ENCODE data around the gene GRIN2C. TPM values are rescaled to one million over a fixed set of nuclear protein-coding genes. Genes with fewer than 3 reads are reported as not detected.

The GRIN2C gene
- total and polyA plus RNA-seq, 9 of the 15 experiments (the other 6 are each of a cell fraction or from before 2014, with no cell fraction given): under 0.01 to 0.33 (median 0.10) TPM; not detected in 2

GRCh38 chr17:74873874-74874614 lies 14.4 kb upstream of the GRIN2C start (continued):
- no peak; the same call in 1 of the 2 replicates for TF ChIP-seq AFF4 (CRISPR knock-in tag; IDR thresholded peaks at IDR 0.05)
- no peak for TF ChIP-seq ZNF311 (CRISPR knock-in tag; IDR thresholded peaks at IDR 0.05)
- 0 out of 2 replicates have a peak, but pooled peaks have one; percentile 4 for TF ChIP-seq MAFG (tag; conservative IDR thresholded peaks at IDR 0.05)
- TF ChIP-seq ZNF668 (CRISPR knock-in tag; IDR thresholded peaks at IDR 0.05): no peak
- TF ChIP-seq TEAD4 (IDR thresholded peaks at IDR 0.05; ENCODE audit: low read length): 0 out of 2 replicates have a peak, but pooled peaks have one; percentile 5
- no peak for TF ChIP-seq TEAD4 (CRISPR knock-in tag; IDR thresholded peaks at IDR 0.05; ENCODE audit: borderline replicate concordance)
- TF ChIP-seq POLR2B (IDR thresholded peaks at IDR 0.05; ENCODE audit: low read depth, partially characterized antibody): peak; percentile 64
- peak; percentile 55; the same call in 1 of the 2 replicates for TF ChIP-seq PHF21A (IDR thresholded peaks at IDR 0.05; ENCODE audit: borderline replicate concordance, low read depth)
- 0 out of 2 replicates have a peak, but pooled peaks have one; percentile 50 for TF ChIP-seq HMBOX1 (IDR thresholded peaks at IDR 0.05)
- 0 out of 2 replicates have a peak, but pooled peaks have one; percentile 1 for TF ChIP-seq DEAF1 (CRISPR knock-in tag; IDR thresholded peaks at IDR 0.05)
- 0 out of 2 replicates have a peak, but pooled peaks have one; percentile 27 for TF ChIP-seq LEF1 (IDR thresholded peaks at IDR 0.05)
- TF ChIP-seq TFAP4 (CRISPR knock-in tag; IDR thresholded peaks at IDR 0.05; ENCODE audit: borderline replicate concordance): no peak; the same call in 1 of the 2 replicates
- TF ChIP-seq ELK3 (CRISPR knock-in tag; IDR thresholded peaks at IDR 0.05): no peak
- peak; percentile 10 for TF ChIP-seq ZBTB9 (CRISPR knock-in tag; IDR thresholded peaks at IDR 0.05)
- TF ChIP-seq ELF4 (CRISPR knock-in tag; IDR thresholded peaks at IDR 0.05): peak; percentile 46; the same call in 1 of the 2 replicates
- no peak for TF ChIP-seq ZNF707 (CRISPR knock-in tag; conservative IDR thresholded peaks at IDR 0.05)
- TF ChIP-seq GTF2A2 (tag; IDR thresholded peaks at IDR 0.05): no peak

Data from K562 (cell line).